ENCODE data around the gene FCGR2B.
"Not testable (repeated sequence)": the region's sequence is repeated elsewhere in the genome, so short reads cannot be mapped to it uniquely, and the experiment has no call there.

FCGR2B gene

GRCh38 chr1:161662684-161663339, at the start of gene FCGR2B:
TSS of gene FCGR2B (plus strand) at chr1:161663143. CDS start at chr1:161663242, 99 bp downstream.
- FAIRE-seq = not testable (repeated sequence)

GRCh38 chr1:161616417-161616816, 46.5 kb upstream of the FCGR2B start:
- not testable (repeated sequence) for FAIRE-seq; DNase-seq (ENCODE audit: insufficient read length, low spot score)

More at GRCh38 chr1:161662684-161663339, at the start of gene FCGR2B:
- DNase-seq (ENCODE audit: insufficient read length, low spot score) = not testable (repeated sequence)

- DNase-seq (ENCODE audit: insufficient read length, low spot score); FAIRE-seq: not testable (repeated sequence)
These were observed 44.4 kb upstream of the FCGR2B start for GRCh38 chr1:161618517-161618916.

GRCh38 chr1:161620399-161620798, 42.5 kb upstream of the FCGR2B start:
- not testable (repeated sequence) for FAIRE-seq; DNase-seq (ENCODE audit: insufficient read length, low spot score)

GRCh38 chr1:161621181-161622000, 41.6 kb upstream of the FCGR2B start:
- FAIRE-seq; DNase-seq (ENCODE audit: insufficient read length, low spot score): not testable (repeated sequence)

GRCh38 chr1:161622054-161622453, 40.9 kb upstream of the FCGR2B start:
- FAIRE-seq; DNase-seq (ENCODE audit: insufficient read length, low spot score): not testable (repeated sequence)

- DNase-seq (ENCODE audit: insufficient read length, low spot score); FAIRE-seq: not testable (repeated sequence)
These were observed 39.4 kb upstream of the FCGR2B start for GRCh38 chr1:161623401-161624051.

- not testable (repeated sequence) for DNase-seq (ENCODE audit: insufficient read length, low spot score); FAIRE-seq
These were observed 38.3 kb upstream of the FCGR2B start for GRCh38 chr1:161624605-161625004.

GRCh38 chr1:161626445-161627146, 36.3 kb upstream of the FCGR2B start:
- not testable (repeated sequence) for DNase-seq (ENCODE audit: insufficient read length, low spot score); FAIRE-seq

GRCh38 chr1:161630128-161630742, 32.7 kb upstream of the FCGR2B start:
- not testable (repeated sequence) for FAIRE-seq; DNase-seq (ENCODE audit: insufficient read length, low spot score)

- DNase-seq (ENCODE audit: insufficient read length, low spot score) = no peak
- TF ChIP-seq CTCF (IDR thresholded peaks at IDR 0.05; ENCODE audit: insufficient read depth, missing control alignments) = no peak
- FAIRE-seq = no peak
These were observed 31.9 kb upstream of the FCGR2B start, which contains the start of gene FCGR3B for GRCh38 chr1:161631076-161631475. TSS of gene FCGR3B (minus strand) at chr1:161631176. CDS start at chr1:161631094, 82 bp downstream.

GRCh38 chr1:161634993-161635392, 27.9 kb upstream of the FCGR2B start:
- not testable (repeated sequence) for DNase-seq (ENCODE audit: insufficient read length, low spot score); FAIRE-seq

GRCh38 chr1:161636189-161636782, 26.7 kb upstream of the FCGR2B start:
- FAIRE-seq = not testable (repeated sequence)

GRCh38 chr1:161636976-161637375, 26.0 kb upstream of the FCGR2B start:
- not testable (repeated sequence) for FAIRE-seq; DNase-seq (ENCODE audit: insufficient read length, low spot score)

More at GRCh38 chr1:161636189-161636782, 26.7 kb upstream of the FCGR2B start:
- not testable (repeated sequence) for DNase-seq (ENCODE audit: insufficient read length, low spot score)

GRCh38 chr1:161638251-161638993, 24.5 kb upstream of the FCGR2B start:
- FAIRE-seq; DNase-seq (ENCODE audit: insufficient read length, low spot score): not testable (repeated sequence)

- not testable (repeated sequence) for FAIRE-seq; DNase-seq (ENCODE audit: insufficient read length, low spot score)
These were observed 23.7 kb upstream of the FCGR2B start for GRCh38 chr1:161639203-161639602.

GRCh38 chr1:161642697-161643096, 20.2 kb upstream of the FCGR2B start:
- not testable (repeated sequence) for DNase-seq (ENCODE audit: insufficient read length, low spot score); FAIRE-seq
